ENCODE data around the gene MDFI. TPM values are rescaled to one million over a fixed set of nuclear protein-coding genes. Genes with fewer than 3 reads are reported as not detected.
A peak's percentile ranks its signal among the peaks of the same experiment; 100 is the strongest.

The MDFI gene
- total RNA-seq, 1 donor from 2014 or later, result 7.9 TPM

GRCh38 chr6:41683523-41684310 is 45.4 kb downstream of the MDFI start:
- no peak overlapping the region for H3K27ac Mint-ChIP-seq (ENCODE audit: unreplicated experiment)
- no peak overlapping the region for H3K4me3 Mint-ChIP-seq (ENCODE audit: unreplicated experiment)
- peak; percentile 88 for DNase-seq
- H3K9me3 Mint-ChIP-seq (ENCODE audit: unreplicated experiment), result no peaks in the 10 kb centered on the region
- peaks cover 4% of the 10 kb centered on the region for H3K27me3 Mint-ChIP-seq (ENCODE audit: unreplicated experiment)
- peak; percentile 89 for TF ChIP-seq CTCF (IDR thresholded peaks at IDR 0.05; ENCODE audit: partially characterized antibody, unreplicated experiment)
- no peaks in the 10 kb centered on the region for H3K36me3 Mint-ChIP-seq (ENCODE audit: unreplicated experiment)
- peaks cover 10% of the 10 kb centered on the region for H3K4me1 Mint-ChIP-seq (ENCODE audit: low read depth, unreplicated experiment)

GRCh38 chr6:41684311-41685180 is 46.3 kb downstream of the MDFI start:
- Mint-ChIP-seq H3K27ac (ENCODE audit: unreplicated experiment) (no peak overlapping the region), H3K4me3 (ENCODE audit: unreplicated experiment) (no peak overlapping the region)
- no peak for TF ChIP-seq CTCF (IDR thresholded peaks at IDR 0.05; ENCODE audit: partially characterized antibody, unreplicated experiment)

GRCh38 chr6:41685641-41686380 is 47.5 kb downstream of the MDFI start:
- no peak for DNase-seq
- no peak for TF ChIP-seq CTCF (IDR thresholded peaks at IDR 0.05; ENCODE audit: partially characterized antibody, unreplicated experiment)

More at GRCh38 chr6:41684311-41685180, 46.3 kb downstream of the MDFI start:
- H3K4me1 Mint-ChIP-seq (ENCODE audit: low read depth, unreplicated experiment), result peaks cover 10% of the 10 kb centered on the region
- H3K36me3 Mint-ChIP-seq (ENCODE audit: unreplicated experiment), result no peaks in the 10 kb centered on the region
- H3K27me3 Mint-ChIP-seq (ENCODE audit: unreplicated experiment), result peaks cover 4% of the 10 kb centered on the region
- no peak for DNase-seq
- H3K9me3 Mint-ChIP-seq (ENCODE audit: unreplicated experiment), result no peaks in the 10 kb centered on the region

GRCh38 chr6:41687501-41688175 is 49.4 kb downstream of the MDFI start:
- no peak overlapping the region for H3K4me3 Mint-ChIP-seq (ENCODE audit: unreplicated experiment)
- H3K4me1 Mint-ChIP-seq (ENCODE audit: low read depth, unreplicated experiment), result no peaks in the 10 kb centered on the region
- no peak for DNase-seq
- no peaks in the 10 kb centered on the region for H3K9me3 Mint-ChIP-seq (ENCODE audit: unreplicated experiment)
- no peaks in the 10 kb centered on the region for H3K36me3 Mint-ChIP-seq (ENCODE audit: unreplicated experiment)
- H3K27ac Mint-ChIP-seq (ENCODE audit: unreplicated experiment), result no peak overlapping the region
- H3K27me3 Mint-ChIP-seq (ENCODE audit: unreplicated experiment), result peaks cover 2% of the 10 kb centered on the region
- no peak for TF ChIP-seq CTCF (IDR thresholded peaks at IDR 0.05; ENCODE audit: partially characterized antibody, unreplicated experiment)

More at GRCh38 chr6:41685641-41686380, 47.5 kb downstream of the MDFI start:
- Mint-ChIP-seq H3K27ac (ENCODE audit: unreplicated experiment) (no peak overlapping the region), H3K4me1 (ENCODE audit: low read depth, unreplicated experiment) (peaks cover 3% of the 10 kb centered on the region), H3K4me3 (ENCODE audit: unreplicated experiment) (no peak overlapping the region), H3K9me3 (ENCODE audit: unreplicated experiment) (no peaks in the 10 kb centered on the region), H3K27me3 (ENCODE audit: unreplicated experiment) (peaks cover 4% of the 10 kb centered on the region), H3K36me3 (ENCODE audit: unreplicated experiment) (no peaks in the 10 kb centered on the region)
